Motor neuron (in vitro differentiated cells): ENCODE measurements around the gene CHRNA9. TPM values are rescaled to one million over a fixed set of nuclear protein-coding genes. Genes with fewer than 3 reads are reported as not detected.

Experiments used
- ATAC-seq, 8 experiments: fragments of 200-7000 bp; cut with Tn5 transposase; replicated peaks in 6 of 8; 2 replicates each; pipeline ENCODE4 v1.8.0; 2021; ENCODE audit warnings: mild to moderate bottlenecking in 8 of 8, moderate library complexity in 8 of 8
- H3K27ac ChIP-seq, 2 donors: fragments of 250-450 bp; sonication (Bioruptor Pico); 2 replicates each; pipeline ENCODE4 v1.9.0; 2021; ENCODE audit warnings: antibody characterized with exemption in 2 of 2, mild to moderate bottlenecking in 2 of 2, moderate library complexity in 1 of 2
- H3K4me1 ChIP-seq, 2 donors: fragments of 250-450 bp; sonication (Bioruptor Pico); replicated peaks in 1 of 2; 2 replicates each; pipeline ENCODE4 v1.6.1; 2021; ENCODE audit warnings: antibody characterized with exemption in 2 of 2, mild to moderate bottlenecking in 2 of 2, moderate library complexity in 1 of 2
- H3K4me3 ChIP-seq, 5 donors: fragments of 250-450 bp; sonication (Bioruptor Pico); 2 replicates each; pipeline ENCODE4 v1.9.0; 2021; ENCODE audit warnings: antibody characterized with exemption in 5 of 5, mild to moderate bottlenecking in 5 of 5, moderate library complexity in 4 of 5
- WGBS, 10 experiments: fragments of 450-650 bp; shearing (Covaris generic); methylation state at CpG; one replicate each; pipeline ENCODE4 v1.0.0; 2022; 5-methylcytosine and 5-hydroxymethylcytosine counted together
- in situ Hi-C, 9 experiments: fragments of 400-800 bp; cut with MboI; loops; one replicate each; pipeline ENCODE4 v1.15.0; 2021; ENCODE audit warnings: low sequenced_read_pairs in 9 of 9, low pct_unique_long_range_greater_than_20kb in 2 of 9; ENCODE audit not compliant: unreplicated experiment in 9 of 9
- total RNA-seq, 8 experiments: library from RNA; unstranded; fragments of 300-600 nt; gene quantifications; 2 replicates each; pipeline versions ENCODE4 v1.2.3 to v1.2.4, GENCODE V29; 2022

CHRNA9 gene
- total RNA-seq, 8 experiments from 2014 or later = 0.08 to 3.5 (median 0.44) TPM

DNA sequence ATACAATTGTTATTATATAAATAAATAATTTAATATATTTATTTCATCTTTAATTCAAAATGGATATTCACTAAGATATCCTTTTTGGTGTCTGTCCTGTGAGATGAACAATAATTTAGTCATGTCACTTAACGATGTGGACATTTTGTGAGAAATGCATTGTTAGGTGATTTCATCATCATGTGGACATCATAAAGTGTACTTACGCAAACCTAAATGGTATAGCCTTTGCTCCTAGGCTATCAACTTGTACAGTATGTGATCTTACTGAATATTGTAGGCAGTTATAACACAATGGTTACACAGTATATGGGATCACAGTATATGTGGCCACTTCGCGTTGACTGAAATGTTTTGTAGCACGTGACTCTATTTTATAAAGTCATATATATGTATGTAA is 20.2 kb upstream of the CHRNA9 start:
- 67 to 97% (median 88%) methylated on average over 1 to 5 of the region's 5 CpGs for WGBS, 10 experiments
- Histone ChIP-seq H3K4me1 (peaks cover 40 to 42% of the 10 kb centered on the region in 2 donors), H3K27ac (peak overlapping the region in 1 of 2 donors; percentile 55), H3K4me3 (no peak overlapping the region)
- in situ Hi-C loops = loop anchor here in 5 of 9 experiments (25.0 kb wide), 2 partner anchors 153 to 253 kb away; partner anchors contain the start of gene N4BP2 (in 5 of the 5)
- ATAC-seq = no peak

DNA sequence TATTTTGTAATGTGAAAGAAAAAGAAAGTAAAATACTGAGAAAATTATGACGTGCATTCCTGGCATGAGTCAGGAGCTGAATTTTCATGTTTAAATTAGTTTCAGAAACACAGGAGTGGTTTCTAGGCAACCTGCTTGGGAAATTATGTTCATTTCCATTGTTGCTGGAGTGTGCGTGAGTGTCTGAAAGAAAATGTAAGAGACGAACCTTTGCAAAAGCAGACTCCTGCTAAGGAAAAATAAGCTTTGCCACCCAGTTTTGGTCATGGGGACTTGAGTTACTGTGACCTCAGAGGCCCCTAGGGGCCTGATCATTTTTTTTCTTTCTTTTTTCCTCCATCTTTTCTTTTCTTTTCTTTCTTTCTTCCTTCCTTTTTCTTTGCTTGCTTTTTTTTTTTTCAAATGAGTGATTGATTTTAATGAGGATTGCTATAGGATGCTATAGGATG is 18.8 kb upstream of the CHRNA9 start:
- H3K4me1 ChIP-seq = peaks cover 42 to 44% of the 10 kb centered on the region in 2 donors
- 0 to 21% (median 3%) methylated on average over 1 to 3 of the region's 3 CpGs for WGBS, 10 experiments
- in situ Hi-C loops = loop anchor here in 5 of 9 experiments (25.0 kb wide), 2 partner anchors 154 to 254 kb away; partner anchors contain the start of gene N4BP2 (in 5 of the 5)
- peak overlapping the region; percentile 3 to 34 (median 13) for H3K4me3 ChIP-seq
- peak; percentile 55 to 79 (median 64) for ATAC-seq
- peak overlapping the region; percentile 96 for H3K27ac ChIP-seq

DNA sequence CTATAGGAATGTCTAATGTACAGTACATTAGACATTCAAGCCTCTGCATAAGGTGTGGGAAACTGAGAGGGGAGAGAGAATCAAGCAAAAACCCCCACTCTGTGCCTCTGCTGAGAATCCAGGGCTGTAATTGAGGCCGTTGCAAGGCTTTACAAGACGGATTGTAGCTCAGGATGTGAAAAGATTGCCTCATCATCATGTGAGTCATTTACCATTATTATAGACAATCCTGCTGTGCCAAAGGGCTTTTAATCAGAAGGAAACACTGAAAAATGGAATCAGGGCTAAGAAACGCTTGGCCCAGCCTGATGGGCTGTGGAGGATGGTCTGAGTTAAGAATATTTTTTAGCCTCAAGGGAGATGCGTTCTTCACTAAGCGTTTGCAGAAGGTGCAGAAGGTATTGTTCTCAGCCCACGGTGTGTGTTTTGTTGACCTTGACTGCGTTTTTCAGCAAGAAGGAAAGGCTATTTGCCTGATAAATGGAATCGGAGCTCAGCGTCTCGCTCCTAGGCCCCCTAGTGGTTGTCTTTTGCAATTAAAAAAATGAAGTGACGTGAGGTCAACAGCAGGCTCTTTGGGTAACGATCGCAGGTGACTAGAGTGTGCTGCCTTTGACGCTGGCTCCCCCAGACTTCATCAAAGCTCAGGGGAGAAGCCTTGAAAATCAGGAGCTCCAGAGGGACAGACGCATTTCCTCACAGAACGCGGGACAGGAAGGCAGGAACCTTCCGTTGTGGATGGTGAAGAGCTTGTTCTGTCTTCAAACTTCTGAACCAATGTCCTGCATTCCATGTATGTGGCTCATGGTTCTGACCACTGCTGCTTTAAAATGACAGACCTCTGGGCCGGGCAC is 18.1 kb upstream of the CHRNA9 start:
- WGBS, 10 experiments = 0 to 15% (median 2%) methylated on average over 2 to 18 of the region's 19 CpGs
- peak; percentile 64 to 93 (median 86) for ATAC-seq
- Histone ChIP-seq H3K4me3 (peak overlapping the region; percentile 8 to 34 (median 14)), H3K27ac (peak overlapping the region; percentile 96), H3K4me1 (peaks cover 44 to 46% of the 10 kb centered on the region in 2 donors)
- in situ Hi-C loops = loop anchor here in 5 of 9 experiments (25.0 kb wide), 2 partner anchors 155 to 255 kb away; partner anchors contain the start of gene N4BP2 (in 5 of the 5)

- ATAC-seq = no peak
- in situ Hi-C loops = loop anchor here in 5 of 9 experiments (25.0 kb wide), 2 partner anchors 156 to 256 kb away; partner anchors contain the start of gene N4BP2 (in 5 of the 5)
- peak overlapping the region; percentile 96 for H3K27ac ChIP-seq
- peaks cover 49 to 54% of the 10 kb centered on the region in 2 donors for H3K4me1 ChIP-seq
- WGBS, 10 experiments = 54 to 100% (median 91%) methylated on average over 1 to 9 of the region's 10 CpGs; no CpG with 5 or more reads in 3 of the 10 experiments
- H3K4me3 ChIP-seq = no peak overlapping the region
Measured at GRCh38 chr4:40317916-40318658, 17.0 kb upstream of the CHRNA9 start.

- peak overlapping the region; percentile 56 to 58 for H3K27ac ChIP-seq
- 8 to 67% (median 33%) methylated on average over 1 to 7 of the region's 7 CpGs for WGBS, 10 experiments
- no peak overlapping the region for H3K4me3 ChIP-seq
- H3K4me1 ChIP-seq = peaks cover 48 to 52% of the 10 kb centered on the region in 2 donors
- ATAC-seq = peak in 7 of 8 experiments; percentile 17 to 74 (median 39)
- in situ Hi-C loops = loop anchor here in 5 of 9 experiments (25.0 kb wide), 2 partner anchors 159 to 259 kb away; partner anchors contain the start of gene N4BP2 (in 5 of the 5)
Measured at GRCh38 chr4:40321574-40322275, 13.4 kb upstream of the CHRNA9 start.

DNA sequence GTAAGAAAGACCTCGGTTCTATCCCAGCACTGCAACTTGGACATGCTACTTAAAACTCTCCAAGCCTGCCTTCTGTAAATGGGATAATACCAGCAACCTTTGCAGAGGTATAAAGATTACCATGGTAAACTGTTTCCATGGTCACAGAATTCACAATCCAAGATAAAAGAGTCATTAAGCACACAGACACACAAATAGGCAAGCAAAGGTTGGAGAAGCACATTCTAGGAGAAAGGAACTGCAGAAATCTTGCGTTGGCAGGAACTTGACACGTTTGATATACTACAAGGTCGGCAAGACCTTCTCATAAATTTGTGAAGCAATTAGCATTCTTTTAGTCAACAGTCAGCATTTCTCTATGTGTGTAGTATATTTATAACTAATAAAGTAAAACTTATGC is 12.3 kb upstream of the CHRNA9 start:
- H3K4me3 ChIP-seq = no peak overlapping the region
- ATAC-seq = peak in 5 of 8 experiments; percentile 36 to 66 (median 54)
- in situ Hi-C loops = loop anchor here in 5 of 9 experiments (25.0 kb wide), 2 partner anchors 161 to 261 kb away; partner anchors contain the start of gene N4BP2 (in 5 of the 5)
- H3K4me1 ChIP-seq = peaks cover 39 to 43% of the 10 kb centered on the region in 2 donors
- WGBS, 10 experiments = 0 to 77% (median 13%) methylated on average over 1 to 4 of the region's 4 CpGs; no CpG with 5 or more reads in 1 of the 10 experiments
- H3K27ac ChIP-seq = peak overlapping the region; percentile 56 to 58

DNA sequence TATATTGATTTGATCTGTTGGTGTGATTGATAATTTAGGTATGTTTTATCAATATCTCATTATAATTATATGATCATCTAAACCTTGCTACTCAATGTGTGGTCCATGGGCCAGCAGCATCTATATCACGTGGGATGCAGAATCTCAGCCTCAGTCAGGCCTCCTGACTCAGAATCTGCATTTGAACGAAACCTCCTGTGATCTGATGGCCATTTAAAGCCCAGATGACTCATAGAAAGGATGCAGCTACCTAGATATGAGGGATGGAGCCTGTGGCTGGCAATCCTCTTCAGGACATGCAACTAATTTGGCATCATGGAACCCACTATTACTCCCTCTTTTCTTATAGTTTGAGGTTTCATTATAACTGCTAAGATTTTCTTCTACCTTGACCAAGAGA is 11.3 kb upstream of the CHRNA9 start:
- Histone ChIP-seq H3K4me1 (peaks cover 31 to 37% of the 10 kb centered on the region in 2 donors), H3K4me3 (no peak overlapping the region), H3K27ac (no peak overlapping the region)
- in situ Hi-C loops = loop anchor here in 5 of 9 experiments (25.0 kb wide), 2 partner anchors 162 to 262 kb away; partner anchors contain the start of gene N4BP2 (in 5 of the 5)
- ATAC-seq = peak in 4 of 8 experiments; percentile 19 to 37 (median 30)
- WGBS, 10 experiments = 20 to 89% (median 60%) methylated on average over 1 to 2 of the region's 2 CpGs; no CpG with 5 or more reads in 1 of the 10 experiments

GRCh38 chr4:40325406-40326019 is 9.6 kb upstream of the CHRNA9 start:
- H3K27ac ChIP-seq = no peak overlapping the region
- H3K4me3 ChIP-seq = no peak overlapping the region
- in situ Hi-C loops = no loop called here
- H3K4me1 ChIP-seq = peaks cover 34 to 37% of the 10 kb centered on the region in 2 donors
- WGBS, 10 experiments = 0 to 71% (median 15%) methylated on average over 1 to 2 of the region's 2 CpGs; no CpG with 5 or more reads in 1 of the 10 experiments
- peak; percentile 42 to 94 (median 77) for ATAC-seq

- in situ Hi-C loops = no loop called here
- WGBS, 10 experiments = 40 to 100% (median 80%) methylated on average over 1 to 3 of the region's 4 CpGs; no CpG with 5 or more reads in 5 of the 10 experiments
- H3K4me1 ChIP-seq = peaks cover 25 to 29% of the 10 kb centered on the region in 2 donors
- ATAC-seq = no peak
- H3K27ac ChIP-seq = no peak overlapping the region
- H3K4me3 ChIP-seq = no peak overlapping the region
Measured at GRCh38 chr4:40327340-40327739, 7.8 kb upstream of the CHRNA9 start.

DNA sequence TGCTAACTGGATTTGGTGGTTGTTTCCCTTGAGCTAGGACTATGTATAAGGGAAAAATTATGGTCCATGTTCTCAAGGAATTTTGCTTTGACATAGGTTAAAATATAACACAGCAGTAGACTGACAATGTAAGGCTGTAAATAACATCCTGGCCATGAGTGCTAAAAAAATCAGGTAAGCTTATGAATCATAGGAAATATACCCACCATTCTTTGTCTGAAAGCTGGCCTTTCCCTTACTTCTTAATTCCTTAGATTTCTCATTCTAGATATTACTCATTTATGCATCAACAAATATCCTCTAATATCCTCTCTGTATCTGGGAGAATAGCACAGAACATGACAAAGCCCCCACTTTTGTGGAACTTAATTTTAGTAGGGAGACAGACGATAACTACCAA is 6.8 kb upstream of the CHRNA9 start:
- ATAC-seq = no peak
- Histone ChIP-seq H3K4me1 (peaks cover 21 to 22% of the 10 kb centered on the region in 2 donors), H3K27ac (no peak overlapping the region), H3K4me3 (no peak overlapping the region)
- 57 to 100% (median 76%) methylated on average over 1 of the region's 1 CpG; no CpG with 5 or more reads in 6 of the 10 experiments for WGBS, 10 experiments
- in situ Hi-C loops = no loop called here

DNA sequence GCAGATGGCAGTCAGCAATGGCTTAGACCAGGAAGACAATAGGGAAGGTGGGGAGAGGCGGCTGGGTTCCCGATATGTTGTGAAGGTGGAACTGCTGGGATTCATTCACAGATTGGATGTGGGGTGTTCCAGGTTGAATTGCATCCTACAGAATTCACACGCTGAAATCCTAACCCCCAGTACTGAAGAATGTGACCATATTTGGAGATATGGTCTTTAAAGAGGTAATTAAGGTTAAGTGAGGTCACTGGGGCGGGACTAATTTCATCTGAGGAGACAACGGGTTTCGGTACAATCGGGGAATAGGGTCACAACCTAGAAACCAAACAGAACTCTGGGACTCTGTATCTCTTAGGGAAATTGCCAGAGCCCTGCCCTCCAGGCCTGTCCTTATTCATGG is 5.3 kb upstream of the CHRNA9 start:
- in situ Hi-C loops = no loop called here
- Histone ChIP-seq H3K27ac (no peak overlapping the region), H3K4me1 (peaks cover 27 to 30% of the 10 kb centered on the region in 2 donors), H3K4me3 (no peak overlapping the region)
- WGBS, 10 experiments = 50 to 100% (median 87%) methylated on average over 1 to 7 of the region's 7 CpGs
- no peak for ATAC-seq
